GM23248 (cell line): Measurements from ENCODE around the gene GLIS2.

Source experiments
- EZH2 ChIP-seq: fragments of 200-600 bp; sonication (generic); IDR thresholded peaks from 2 replicates; pipeline ENCODE4 v1.6.1; 2018; ENCODE audit warnings: antibody characterized with exemption, mild to moderate bottlenecking; ENCODE audit not compliant: insufficient read depth, poor library complexity, severe bottlenecking
- EZH2phosphoT487 ChIP-seq: fragments of 200-600 bp; sonication (generic); IDR thresholded peaks from 2 replicates; pipeline ENCODE4 v1.6.1; 2018; ENCODE audit warnings: antibody characterized with exemption, moderate library complexity, mild to moderate bottlenecking, low read depth; ENCODE audit not compliant: insufficient read depth

DNA sequence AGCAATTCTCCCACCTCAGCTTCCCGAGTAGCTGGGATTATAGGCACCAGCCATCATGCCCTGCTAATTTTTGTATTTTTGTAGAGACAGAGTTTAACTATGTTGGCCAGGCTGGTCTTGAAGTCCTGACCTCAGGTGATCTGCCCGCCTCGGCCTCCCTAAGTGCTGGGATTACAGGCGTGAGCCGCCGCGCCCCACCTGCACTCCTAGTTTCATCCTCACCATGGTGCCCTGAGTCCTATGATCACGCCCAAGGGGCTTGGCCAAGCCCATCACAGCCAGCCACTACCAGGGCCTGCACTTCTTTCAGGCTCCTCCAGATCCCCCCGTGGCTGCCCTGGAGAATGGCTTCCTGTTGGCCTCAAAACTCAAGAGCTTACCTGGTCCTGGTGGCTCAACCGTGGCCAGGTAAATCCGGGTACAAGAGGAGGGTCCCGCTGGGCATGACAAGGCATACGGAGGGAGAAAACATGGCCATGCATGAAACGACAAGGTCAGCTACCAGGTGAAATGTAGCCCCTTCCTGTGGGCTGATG, 22.6 kb upstream of the GLIS2 start:
- TF ChIP-seq EZH2phosphoT487: no peak
- TF ChIP-seq EZH2: no peak
